GM19043 (cell line): ENCODE data around the gene FLYWCH1.

ENCODE experiments used
- ATAC-seq: cut with Tn5 transposase; IDR thresholded peaks from one replicate; pipeline ENCODE4 v1.9.1; 2021; ENCODE audit warnings: low read depth; ENCODE audit not compliant: unreplicated experiment

The FLYWCH1 gene

DNA sequence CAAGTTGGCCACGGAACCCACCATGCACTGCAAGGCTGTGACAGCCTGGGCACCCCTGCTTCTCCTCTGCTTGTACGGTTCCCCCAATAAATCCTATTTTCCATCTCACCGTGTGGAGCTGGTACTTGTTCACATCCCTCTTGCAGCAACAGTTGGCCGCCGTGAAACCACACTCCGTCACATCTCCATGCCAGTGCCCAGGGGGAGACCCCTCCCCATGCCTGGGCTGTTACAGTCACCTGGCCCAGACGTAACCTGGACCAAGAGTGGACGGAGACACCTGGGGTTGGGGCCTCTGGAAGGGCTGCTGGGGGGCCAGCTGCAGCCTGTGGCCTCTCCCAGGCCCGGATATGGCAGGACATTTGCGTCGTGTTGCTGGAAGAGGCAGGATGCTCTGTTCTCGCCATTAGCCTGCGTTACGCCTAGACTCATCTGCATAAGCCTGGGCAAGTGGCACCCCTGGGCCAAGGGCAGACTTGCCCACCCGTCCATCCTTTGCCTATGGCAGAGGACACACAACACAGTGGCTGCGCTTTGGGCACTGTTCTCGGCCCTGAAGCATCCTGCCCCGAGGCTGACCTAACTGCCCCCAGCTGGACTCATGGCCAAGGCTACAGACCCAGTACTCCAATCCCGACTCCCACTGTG lies 38.1 kb downstream of the FLYWCH1 start:
- no peak for ATAC-seq

DNA sequence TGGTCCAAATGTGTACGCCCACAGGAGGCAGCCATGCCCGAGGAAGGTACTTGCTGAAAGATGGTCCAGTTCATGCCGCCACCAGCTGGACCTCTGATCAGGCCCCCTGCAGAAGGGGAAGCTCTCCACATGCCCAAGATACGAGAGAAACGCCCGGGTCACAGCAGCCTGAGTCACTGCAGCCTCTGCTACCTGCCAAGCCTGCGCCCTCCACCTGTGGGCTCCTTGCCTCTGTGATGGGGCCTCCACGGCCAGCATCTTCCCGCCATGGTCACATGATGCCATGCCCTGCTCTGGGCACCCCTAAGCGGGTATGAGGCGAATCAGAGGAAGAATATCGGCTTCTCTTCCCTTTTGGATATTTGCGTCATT lies 38.6 kb downstream of the FLYWCH1 start:
- ATAC-seq = no peak

DNA sequence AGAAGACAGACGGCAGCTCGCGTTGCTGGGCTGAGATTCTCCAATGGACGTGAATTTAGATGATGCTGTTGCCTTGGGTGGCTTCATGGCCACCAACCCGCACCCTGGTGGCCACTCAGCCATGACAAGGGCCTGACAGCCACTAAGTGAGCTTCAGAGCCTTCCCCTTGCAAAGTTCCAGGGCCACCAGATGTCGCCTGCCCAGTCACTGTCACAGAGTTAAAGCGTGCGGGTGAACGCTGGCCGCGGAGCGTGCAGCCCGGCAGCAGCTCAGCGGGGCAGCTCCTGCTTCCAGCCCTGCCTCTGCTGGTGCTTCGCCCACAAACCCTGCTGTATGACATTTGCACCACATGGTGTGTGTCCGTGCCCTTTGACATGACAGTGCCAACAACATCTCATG lies 39.0 kb downstream of the FLYWCH1 start:
- ATAC-seq = no peak

DNA sequence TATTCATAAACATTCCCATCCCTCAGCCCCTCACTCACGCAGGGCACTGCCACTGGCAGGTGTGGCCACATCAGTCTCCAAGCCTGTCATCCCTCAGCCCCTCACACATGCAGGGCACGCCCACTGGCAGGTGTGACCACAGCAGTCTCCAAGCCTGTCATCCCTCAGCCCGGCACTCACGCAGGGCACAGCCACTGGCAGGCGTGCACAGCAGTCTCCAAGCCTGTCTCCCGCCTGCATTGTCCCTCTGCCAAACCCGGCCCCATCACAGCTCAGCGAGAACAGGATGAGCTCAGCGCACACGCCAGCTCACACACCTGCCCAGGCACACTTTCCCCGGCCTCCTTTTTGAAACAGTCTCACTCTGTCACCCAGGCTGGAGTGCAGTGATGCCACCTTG lies 40.9 kb downstream of the FLYWCH1 start:
- no peak for ATAC-seq

DNA sequence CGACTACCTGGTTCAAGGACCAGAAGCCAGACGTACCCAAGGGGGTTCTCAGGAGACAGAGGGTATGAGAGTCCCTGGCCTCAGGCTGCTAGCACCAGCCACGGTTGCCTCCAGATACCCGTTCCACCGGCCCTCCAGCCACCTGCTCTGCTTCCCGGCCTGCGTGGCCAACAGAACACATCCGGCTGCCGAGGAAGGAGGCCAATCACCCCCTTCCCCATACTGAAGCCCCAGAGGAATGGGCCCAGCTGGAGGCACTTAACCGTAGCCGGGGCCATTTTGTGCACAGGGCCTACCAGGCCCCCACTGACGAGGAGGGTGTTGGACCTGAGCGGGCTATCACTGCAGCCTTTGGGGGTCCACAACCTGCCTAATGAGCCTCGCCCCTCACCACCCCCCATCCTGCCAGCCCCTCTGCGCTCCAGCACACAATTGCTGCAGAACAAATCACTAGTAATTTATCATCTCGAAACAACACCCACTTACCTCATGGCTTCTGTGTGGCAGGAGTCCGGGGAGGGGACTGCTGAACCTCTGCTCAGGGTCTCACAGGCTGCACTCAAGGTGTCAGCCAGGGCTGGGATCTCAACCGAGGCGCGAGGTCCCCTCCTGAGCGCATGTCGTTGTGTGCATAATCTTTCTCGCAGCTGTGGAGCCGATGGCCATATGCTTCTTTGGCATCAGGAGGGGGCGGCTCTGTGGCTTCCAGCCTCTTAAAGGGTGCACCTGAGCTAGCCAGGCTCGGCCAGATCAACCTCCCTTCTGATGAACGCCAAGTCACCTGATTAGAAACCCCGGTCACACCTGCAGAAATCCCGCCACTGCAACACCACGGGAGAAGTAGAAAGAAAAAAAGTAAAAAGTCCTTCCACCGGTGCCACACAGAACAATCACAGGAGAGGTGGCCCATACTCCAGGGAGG lies 42.2 kb downstream of the FLYWCH1 start:
- ATAC-seq = no peak

DNA sequence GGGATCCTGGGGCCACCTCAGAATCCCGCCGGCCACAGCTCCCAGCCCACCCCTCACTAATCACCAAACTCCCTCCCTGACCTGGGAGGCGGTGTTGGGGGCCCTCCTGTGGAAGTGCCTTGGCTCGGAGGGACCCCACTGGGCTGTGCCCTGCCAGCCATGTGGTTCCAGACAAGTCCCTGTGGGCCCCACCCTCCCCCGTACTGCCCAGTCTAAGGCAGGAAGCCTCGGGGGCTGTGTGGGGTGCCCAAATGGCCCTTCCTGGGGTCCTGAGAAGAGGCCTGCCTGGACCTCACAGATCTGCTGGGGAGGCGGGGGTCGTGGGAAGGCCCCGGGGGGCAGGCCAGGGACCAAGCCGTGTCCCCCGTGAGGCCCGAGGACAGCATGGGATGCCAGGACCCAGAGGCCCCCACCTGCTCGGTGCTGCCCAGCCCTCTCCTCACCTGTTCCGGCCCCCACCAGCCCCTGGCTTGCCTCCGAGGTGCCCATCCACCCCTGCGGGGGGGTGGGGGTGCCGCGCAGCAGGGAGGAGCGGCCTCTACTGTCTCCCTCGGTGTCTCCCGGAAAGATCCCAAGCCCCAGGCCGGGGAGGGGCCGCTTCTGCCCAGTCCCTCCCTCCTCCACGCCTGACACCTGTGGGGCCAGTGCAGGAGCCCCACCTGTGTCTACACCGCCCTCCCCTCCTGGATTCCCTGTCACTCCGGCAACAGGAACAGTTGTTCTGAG lies 43.1 kb downstream of the FLYWCH1 start:
- no peak for ATAC-seq

DNA sequence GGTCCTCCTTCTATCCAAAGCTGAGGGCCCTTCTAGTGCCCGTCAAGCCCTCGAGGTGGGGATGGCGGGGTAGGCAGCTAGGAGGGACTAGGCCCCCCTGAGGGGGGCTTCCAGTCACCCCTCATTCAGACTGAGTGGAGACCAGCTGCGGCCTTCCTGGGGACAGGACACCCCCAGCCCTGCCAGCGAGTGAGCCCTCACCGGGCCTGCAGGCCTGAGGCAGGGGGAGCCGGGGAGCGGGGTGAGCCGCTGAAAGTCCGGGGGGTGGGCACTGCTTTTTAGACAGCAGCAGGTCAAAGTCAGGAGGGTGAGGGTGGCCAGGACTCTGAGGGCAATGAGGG lies 43.7 kb downstream of the FLYWCH1 start:
- no peak for ATAC-seq

DNA sequence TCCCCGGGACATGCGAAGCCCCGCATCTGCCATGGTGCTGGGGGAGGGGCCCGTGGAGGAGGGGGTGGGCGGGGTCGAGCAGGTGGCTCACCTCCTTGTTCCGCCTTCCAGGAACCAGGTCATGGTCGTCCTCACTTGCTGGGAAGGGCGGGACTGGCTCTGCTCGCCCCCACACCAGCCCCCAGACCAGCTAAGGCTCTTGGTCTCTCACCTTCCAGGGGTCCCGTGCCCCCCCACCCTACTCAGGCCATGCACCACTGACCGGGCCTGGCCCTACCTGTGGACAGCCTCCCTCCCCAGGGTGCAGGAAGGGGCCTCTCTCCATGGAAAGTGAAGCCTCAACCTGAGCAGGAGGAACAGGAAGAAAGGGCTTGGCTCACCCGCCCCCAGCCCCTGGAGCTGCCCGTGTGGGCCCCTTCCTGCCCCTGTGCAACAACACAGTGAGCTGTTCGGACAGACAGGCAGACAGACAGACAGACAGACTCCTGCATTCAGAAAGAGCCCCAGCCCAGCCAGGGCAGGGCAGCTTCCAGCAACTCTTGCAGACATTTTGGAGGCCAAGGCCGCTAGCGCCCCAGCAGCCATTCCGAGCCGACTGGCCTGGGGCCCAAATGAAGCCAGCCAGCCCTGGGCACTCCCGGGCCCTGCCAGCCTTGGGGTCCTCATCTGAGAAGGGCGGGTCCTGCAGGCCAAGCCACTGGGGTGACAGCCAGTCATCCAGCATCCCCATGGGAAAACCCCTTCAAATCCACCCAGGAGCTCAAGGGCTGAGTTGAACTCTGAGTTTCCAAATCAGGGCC lies 44.2 kb downstream of the FLYWCH1 start:
- ATAC-seq = no peak

DNA sequence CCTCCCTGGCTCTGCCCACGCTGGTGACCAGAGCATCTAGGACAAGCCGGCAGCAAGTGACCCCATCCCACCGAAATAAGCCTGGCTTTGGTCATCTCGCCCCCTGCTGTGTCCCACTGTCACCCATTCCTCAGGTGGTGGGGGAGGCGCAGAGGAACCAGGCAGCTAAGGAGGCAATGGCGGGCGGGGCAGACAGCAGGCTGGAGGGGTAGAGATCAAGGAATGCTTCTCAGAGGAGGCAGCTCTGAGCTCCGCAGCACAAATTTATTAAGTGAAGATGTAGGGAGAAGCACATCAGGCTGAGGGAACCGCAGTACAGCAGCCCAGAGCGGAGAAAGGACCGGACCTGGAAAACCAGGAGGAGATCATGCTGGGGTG lies 44.8 kb downstream of the FLYWCH1 start:
- no peak for ATAC-seq

DNA sequence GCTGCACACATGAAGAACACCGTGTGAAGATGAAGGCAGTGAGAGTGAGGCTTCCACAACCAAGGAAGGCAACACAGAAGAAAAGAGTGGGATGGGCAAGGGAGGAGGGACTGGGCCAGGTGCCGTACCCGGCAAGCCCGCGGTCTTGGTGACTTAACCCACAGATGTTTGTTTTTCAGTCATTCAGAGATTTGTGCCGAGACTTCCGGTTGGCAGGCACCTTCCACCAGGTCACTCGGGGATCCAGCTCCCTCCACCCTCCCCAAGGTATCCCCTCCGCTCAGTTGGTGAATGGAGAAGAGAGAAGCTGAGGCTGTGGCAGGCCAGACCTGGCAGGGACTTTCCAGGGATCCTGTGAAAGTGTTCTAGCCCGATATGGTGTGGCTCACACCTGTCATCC lies 47.5 kb downstream of the FLYWCH1 start:
- ATAC-seq = no peak

DNA sequence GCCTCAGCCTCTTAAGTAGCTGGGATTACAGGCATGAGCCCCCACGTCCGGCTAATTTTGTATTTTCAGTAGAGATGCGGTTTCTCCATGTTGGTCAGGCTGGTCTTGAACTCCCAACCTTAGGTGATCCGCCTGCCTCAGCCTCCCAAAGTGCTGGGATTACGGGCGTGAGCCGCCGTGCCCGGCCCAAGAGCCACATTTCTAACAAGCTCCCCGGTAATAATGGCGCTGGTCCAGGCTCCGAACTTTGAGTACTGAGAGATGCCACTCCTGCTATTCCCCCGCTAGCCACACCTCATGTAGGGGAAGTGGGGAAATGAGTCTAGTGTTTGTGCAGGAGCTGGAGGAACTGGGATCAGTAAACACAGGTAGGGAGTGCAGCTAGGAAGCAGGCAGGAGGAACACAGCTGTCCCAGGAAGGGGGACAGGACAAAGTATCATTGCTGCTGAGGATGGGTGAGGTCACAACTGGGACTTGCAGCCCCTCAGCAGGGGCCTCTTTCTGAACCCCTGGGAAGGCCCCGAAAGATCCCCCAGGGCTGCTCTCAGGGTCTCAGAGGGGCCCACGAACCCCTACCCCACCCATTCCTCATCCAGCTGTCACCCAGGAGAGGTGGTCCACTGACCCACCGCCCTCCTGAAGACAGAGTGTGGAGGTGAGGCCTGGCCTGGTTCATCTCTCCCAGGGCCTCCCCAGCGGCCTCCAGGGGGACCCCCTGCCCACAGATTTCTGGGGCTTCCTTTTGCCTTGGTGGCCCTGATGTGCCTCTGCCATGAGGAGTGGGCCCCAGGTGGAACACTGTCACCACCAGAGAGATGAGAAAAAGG lies 48.7 kb downstream of the FLYWCH1 start:
- no peak for ATAC-seq

DNA sequence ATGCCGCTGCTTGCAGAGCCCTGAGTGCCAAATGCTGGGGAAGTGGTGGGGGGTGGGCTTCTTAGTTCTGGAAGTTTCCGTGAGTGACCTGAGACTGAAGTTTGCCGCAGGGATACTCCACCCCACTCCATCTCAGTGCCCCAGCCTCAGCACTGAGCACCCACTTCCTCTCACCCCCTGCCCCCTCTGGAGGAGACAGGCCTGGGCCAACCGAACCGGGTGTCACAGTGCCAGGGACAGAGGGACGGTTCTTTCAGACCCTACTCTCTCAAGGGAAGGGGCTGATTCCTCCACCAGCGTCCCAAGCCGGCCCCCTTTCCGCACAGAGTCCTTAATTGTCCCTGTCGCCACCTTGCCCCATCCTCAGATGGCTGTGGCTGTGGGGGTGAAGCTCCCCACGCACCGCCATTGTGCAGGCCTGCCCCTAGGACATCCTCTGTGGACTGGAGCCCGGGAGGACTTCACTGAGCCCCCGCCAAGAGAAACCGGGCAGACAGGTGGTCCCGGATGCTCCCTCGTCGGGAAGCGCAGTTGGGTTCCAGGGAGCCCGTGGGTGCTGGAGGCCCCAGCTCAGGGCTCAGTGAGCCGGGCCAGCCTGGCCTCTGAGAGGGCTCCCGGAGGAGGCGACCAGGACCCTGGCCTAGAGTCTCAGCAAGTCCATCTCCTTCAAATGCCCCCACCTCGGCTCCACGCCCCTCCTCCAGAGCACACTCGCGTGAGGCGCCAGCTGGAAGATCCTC lies 50.8 kb downstream of the FLYWCH1 start:
- no peak for ATAC-seq

DNA sequence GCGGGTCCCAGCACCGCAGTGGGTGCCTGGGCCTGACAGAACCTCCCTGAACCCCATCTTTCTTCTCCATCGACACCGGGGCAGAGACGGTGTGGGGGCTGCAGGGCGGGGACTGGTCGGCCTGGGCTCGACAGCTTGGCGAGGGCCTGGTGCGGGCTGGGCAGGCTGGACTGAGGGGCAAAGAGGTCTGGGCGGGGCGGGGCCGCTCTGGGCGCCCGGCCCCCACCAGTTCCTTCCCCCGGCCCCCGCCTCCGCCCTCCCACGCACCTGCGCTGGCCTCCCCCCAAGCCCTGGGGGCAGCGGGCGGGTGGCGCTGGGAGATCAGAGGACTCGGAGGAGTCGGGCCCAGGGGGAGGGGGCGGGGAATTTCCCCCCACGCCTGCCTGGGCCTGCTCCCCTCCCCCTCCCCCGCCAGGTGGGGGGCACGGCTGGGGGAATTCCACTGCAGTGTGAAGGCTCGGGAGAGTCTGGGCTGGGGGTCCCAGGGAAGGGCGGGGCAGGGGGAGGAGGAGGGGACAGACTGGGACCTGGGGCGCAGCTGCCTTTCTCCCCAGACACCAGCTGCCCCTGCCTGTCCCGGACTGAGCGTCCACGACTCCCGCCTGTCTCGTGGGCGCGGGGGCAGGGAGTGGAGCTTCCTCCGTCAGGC lies 51.5 kb downstream of the FLYWCH1 start:
- no peak for ATAC-seq

DNA sequence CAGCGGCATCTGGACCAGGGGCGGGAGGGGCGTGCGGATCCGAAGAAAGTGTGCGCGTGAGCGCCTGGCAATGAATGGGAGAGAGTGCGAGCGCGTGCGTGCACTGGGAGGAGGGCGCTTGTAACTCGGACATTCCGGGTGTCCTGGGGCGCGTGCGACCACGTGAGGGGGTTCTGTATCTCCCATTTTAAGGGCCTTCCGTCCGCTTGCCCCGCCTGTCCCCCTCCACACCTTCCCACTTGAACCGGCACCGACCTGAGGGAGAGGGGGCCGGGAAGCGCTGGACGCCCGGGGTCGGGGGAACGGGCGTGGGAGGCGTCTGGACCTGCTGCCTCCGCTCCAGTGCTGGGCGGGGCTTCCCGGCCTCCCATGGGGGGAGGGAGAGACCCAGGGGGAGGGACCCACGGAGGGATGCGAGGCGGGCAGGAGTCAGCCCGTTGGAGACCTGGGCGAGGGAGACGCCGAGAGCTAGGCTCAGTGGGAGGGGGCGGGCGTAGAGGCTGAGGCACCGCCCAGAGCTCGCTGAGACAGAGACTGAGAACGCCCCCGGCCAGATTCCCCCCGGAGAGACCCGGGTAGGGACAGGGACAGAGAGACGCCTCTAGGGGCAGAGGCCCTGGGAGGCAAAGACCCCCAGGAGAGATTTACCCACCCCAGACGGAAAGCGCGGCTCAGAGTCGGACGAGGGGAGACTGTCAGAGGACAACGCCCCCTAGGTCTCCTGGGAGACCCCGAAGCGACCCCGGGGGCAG lies 52.2 kb downstream of the FLYWCH1 start, which contains the start of gene KREMEN2:
TSS of gene KREMEN2 (plus strand) at position 553 of the 752 bp plus-strand sequence. CDS start 246 bp downstream, outside the sequence.
- no peak for ATAC-seq

DNA sequence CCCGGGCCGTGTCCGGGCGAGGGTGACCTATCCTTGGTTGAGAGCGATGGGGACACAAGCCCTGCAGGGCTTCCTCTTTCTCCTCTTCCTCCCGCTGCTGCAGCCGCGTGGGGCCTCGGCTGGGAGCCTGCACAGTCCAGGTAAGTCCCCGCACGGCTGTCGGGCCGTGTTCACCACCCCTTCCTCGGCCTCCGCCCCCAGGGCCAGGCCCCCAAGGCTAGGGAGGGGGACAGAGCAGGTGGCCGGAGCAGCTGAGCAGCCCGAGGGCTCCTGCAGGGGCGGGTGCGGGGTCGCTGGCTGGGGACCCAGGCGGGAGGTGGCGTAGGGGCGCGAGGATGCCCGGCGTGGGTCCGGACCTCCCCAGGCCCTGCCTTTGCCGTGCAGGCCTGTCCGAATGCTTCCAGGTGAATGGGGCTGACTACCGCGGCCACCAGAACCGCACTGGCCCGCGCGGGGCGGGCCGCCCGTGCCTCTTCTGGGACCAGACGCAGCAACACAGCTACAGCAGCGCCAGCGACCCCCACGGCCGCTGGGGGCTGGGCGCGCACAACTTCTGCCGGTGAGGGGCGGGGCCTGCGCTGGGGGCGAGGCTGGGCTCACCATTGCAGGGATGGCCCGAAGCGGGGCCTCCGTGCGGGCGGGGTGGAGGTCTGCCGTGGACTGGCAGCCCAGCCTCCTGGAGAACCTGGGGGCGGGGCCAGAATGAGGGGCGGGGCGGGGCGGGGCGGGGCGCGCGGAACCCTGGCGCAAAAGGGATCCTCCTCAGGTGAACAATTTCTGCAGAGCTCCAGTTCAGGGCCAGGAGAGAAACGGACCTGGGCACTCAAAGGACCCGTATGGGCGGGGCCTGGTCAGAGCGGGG lies 53.0 kb downstream of the FLYWCH1 start:
- no peak for ATAC-seq

DNA sequence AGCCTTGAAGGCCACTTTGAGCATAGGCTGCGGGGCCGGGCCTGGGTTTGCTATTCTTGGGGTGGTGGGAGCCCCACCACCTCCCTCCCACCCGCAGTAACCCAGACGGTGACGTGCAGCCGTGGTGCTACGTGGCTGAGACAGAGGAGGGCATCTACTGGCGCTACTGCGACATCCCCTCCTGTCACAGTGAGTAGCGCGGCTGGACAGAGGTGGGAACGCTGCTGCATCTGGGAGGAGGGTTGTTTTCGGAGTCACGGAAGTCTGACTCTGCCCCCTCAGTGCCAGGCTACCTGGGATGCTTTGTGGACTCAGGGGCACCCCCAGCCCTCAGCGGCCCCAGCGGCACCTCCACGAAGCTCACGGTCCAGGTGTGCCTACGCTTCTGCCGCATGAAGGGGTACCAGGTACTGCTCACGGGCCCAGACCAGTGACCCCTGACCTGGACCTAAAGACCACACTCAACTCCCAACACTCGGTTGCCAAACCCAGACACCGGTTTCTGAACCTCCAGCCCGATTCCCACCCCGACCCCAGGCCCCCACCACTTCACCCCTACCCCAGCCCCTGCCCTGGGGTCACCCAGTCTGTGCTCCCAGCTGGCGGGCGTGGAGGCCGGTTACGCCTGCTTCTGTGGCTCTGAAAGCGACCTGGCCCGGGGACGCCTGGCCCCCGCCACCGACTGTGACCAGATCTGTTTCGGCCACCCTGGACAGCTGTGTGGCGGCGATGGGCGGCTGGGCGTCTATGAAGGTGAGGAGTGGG lies 54.5 kb downstream of the FLYWCH1 start:
- no peak for ATAC-seq
